Activated T-helper 1 cell treated with anti-CD3 and anti-CD28 coated beads, Interleukin-12 subunit alpha, Interleukin-12 subunit beta, Interleukin-2, Interleukin-4 antibody, amounts not matched to agents 30 ng/mL and 10 ng/mL and 1 ng/mL, durations not matched to agents 14 hours and 24 hours and 36 hours (primary cell): Measurements from ENCODE around the gene C2CD4B. TPM values are rescaled to one million over a fixed set of nuclear protein-coding genes. Genes with fewer than 3 reads are reported as not detected.

Experiments used
- DNase-seq: peaks from one replicate; pipeline ENCODE4 v3.0.0; 2021; ENCODE audit warnings: low spot score
- H3K27ac Mint-ChIP-seq: one replicate; pipeline ENCODE4 v1.8.0; 2021; ENCODE audit warnings: mild to moderate bottlenecking, mixed read lengths
- H3K27me3 Mint-ChIP-seq: one replicate; pipeline ENCODE4 v1.8.0; 2022; ENCODE audit warnings: mild to moderate bottlenecking, moderate library complexity, mixed read lengths; ENCODE audit not compliant: insufficient read depth
- H3K36me3 Mint-ChIP-seq: one replicate; pipeline ENCODE4 v1.8.0; 2021; ENCODE audit warnings: low read depth, mixed read lengths
- H3K4me1 Mint-ChIP-seq: one replicate; pipeline ENCODE4 v1.8.0; 2021; ENCODE audit warnings: low read depth, mixed read lengths
- H3K4me3 Mint-ChIP-seq: one replicate; pipeline ENCODE4 v1.8.0; 2021; ENCODE audit warnings: mild to moderate bottlenecking, moderate library complexity, mixed read lengths
- H3K9me3 Mint-ChIP-seq: one replicate; pipeline ENCODE4 v1.8.0; 2021; ENCODE audit warnings: mixed read lengths
- intact Hi-C: fragments of 100-400 bp; cut with micrococcal nuclease; formaldehyde crosslinking; loops from one replicate; pipeline ENCODE4 v1.15.1; 2024
- total RNA-seq: library from RNA; stranded (reverse); gene quantifications from 2 replicates; pipeline ENCODE4 v1.2.3, GENCODE V29; 2022

Gene C2CD4B
- 0.78 and 0.83 TPM in 2 replicates for total RNA-seq

GRCh38 chr15:62165104-62165792 lies at the start of gene C2CD4B:
Gene C2CD4B, minus strand, starts transcription at chr15:62165285. Its CDS starts 301 bp downstream, at chr15:62164984.
- Mint-ChIP-seq H3K4me3 (peak within 1 kb of the TSS; percentile 83), H3K36me3 (no peaks in the 10 kb centered on the region), H3K4me1 (no peaks in the 10 kb centered on the region), H3K27ac (peak within 1 kb of the TSS; percentile 32), H3K9me3 (no peaks in the 10 kb centered on the region), H3K27me3 (peaks cover 74% of the 10 kb centered on the region)
- intact Hi-C loops = no loop called here
- DNase-seq = no peak

DNA sequence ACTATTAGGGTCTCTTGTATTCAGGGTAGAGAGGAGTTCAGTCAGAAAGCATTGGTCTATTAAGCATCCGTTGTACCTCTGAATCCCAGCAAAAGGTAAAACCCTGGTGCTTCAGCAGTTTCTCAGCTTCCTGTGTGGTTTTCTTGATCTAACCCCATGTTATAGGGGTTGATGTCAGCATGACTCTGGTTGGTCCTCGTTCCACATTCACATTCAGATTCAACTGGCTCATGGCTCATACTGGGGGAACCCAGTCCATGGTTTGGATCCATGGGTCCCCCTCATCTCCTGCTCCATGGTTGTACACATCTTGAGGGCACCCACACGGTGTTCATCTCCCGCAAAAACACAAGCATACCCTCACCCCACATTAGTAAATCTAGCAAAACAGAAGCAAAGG lies 47.7 kb upstream of the C2CD4B start:
- no peak overlapping the region for H3K27ac Mint-ChIP-seq
- H3K4me1 Mint-ChIP-seq = peaks cover 11% of the 10 kb centered on the region
- peaks cover 12% of the 10 kb centered on the region for H3K9me3 Mint-ChIP-seq
- H3K4me3 Mint-ChIP-seq = no peak overlapping the region
- intact Hi-C loops = no loop called here
- DNase-seq = peak; percentile 11
- no peaks in the 10 kb centered on the region for H3K36me3 Mint-ChIP-seq
- no peaks in the 10 kb centered on the region for H3K27me3 Mint-ChIP-seq

GRCh38 chr15:62211348-62211747 lies 46.3 kb upstream of the C2CD4B start:
- Mint-ChIP-seq H3K4me1 (peaks cover 11% of the 10 kb centered on the region), H3K4me3 (no peak overlapping the region), H3K36me3 (no peaks in the 10 kb centered on the region), H3K27me3 (no peaks in the 10 kb centered on the region), H3K27ac (no peak overlapping the region), H3K9me3 (peaks cover 10% of the 10 kb centered on the region)
- no peak for DNase-seq
- intact Hi-C loops = no loop called here

DNA sequence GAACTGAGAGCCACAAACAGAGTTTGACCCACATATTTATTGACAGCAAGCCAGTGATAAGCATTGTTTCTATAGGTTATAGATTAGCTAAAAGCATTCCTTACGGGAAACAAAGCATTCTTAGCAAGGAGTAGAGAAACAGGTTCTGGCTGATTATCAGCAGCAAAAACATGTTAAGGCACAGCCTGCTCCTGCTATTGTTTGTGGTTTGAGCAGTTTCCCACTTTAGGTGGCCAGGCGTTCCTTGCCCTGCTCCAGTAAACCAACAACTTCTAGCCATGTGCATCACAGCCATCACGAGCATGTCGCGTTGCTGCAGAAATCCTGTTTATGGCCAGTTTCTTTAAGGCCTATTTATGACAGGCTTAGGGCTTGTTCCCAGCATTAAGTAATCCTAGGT lies 44.7 kb upstream of the C2CD4B start:
- intact Hi-C loops = no loop called here
- no peak for DNase-seq
- no peaks in the 10 kb centered on the region for H3K36me3 Mint-ChIP-seq
- H3K4me3 Mint-ChIP-seq = no peak overlapping the region
- peaks cover 3% of the 10 kb centered on the region for H3K27me3 Mint-ChIP-seq
- H3K4me1 Mint-ChIP-seq = peaks cover 11% of the 10 kb centered on the region
- peaks cover 8% of the 10 kb centered on the region for H3K9me3 Mint-ChIP-seq
- H3K27ac Mint-ChIP-seq = no peak overlapping the region

GRCh38 chr15:62209322-62209721 lies 44.2 kb upstream of the C2CD4B start:
- Mint-ChIP-seq H3K4me1 (peaks cover 11% of the 10 kb centered on the region), H3K9me3 (peaks cover 8% of the 10 kb centered on the region), H3K4me3 (no peak overlapping the region), H3K36me3 (no peaks in the 10 kb centered on the region), H3K27me3 (peaks cover 3% of the 10 kb centered on the region), H3K27ac (no peak overlapping the region)
- intact Hi-C loops = no loop called here
- DNase-seq = no peak

GRCh38 chr15:62208884-62209283 lies 43.8 kb upstream of the C2CD4B start:
- intact Hi-C loops = no loop called here
- Mint-ChIP-seq H3K27ac (no peak overlapping the region), H3K4me3 (no peak overlapping the region), H3K36me3 (no peaks in the 10 kb centered on the region), H3K4me1 (peaks cover 11% of the 10 kb centered on the region), H3K9me3 (peaks cover 8% of the 10 kb centered on the region), H3K27me3 (peaks cover 3% of the 10 kb centered on the region)
- DNase-seq = no peak

GRCh38 chr15:62208367-62208766 lies 43.3 kb upstream of the C2CD4B start:
- no peak for DNase-seq
- peaks cover 8% of the 10 kb centered on the region for H3K9me3 Mint-ChIP-seq
- H3K27ac Mint-ChIP-seq = no peak overlapping the region
- H3K27me3 Mint-ChIP-seq = peaks cover 3% of the 10 kb centered on the region
- H3K36me3 Mint-ChIP-seq = no peaks in the 10 kb centered on the region
- H3K4me3 Mint-ChIP-seq = no peak overlapping the region
- intact Hi-C loops = no loop called here
- peaks cover 11% of the 10 kb centered on the region for H3K4me1 Mint-ChIP-seq

DNA sequence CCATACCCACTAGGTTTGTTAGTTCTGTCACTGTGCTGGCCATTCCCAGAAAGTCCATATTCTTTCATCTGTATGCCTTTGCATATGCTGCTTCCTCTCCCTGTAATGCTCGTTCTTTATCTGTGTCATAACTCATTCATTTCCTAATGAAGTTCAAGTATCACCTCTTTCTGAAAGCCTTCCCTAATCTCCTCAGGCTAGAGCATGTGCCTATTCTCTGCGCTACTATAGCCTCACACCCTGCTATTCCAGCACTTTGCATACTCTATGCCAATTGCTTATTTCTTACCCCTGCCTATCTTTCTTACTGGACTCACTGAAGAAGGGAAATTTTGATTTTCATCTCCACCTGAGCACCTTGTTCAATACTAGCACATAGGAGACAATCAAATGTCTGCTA lies 25.6 kb upstream of the C2CD4B start:
- DNase-seq = no peak
- no peaks in the 10 kb centered on the region for H3K36me3 Mint-ChIP-seq

DNA sequence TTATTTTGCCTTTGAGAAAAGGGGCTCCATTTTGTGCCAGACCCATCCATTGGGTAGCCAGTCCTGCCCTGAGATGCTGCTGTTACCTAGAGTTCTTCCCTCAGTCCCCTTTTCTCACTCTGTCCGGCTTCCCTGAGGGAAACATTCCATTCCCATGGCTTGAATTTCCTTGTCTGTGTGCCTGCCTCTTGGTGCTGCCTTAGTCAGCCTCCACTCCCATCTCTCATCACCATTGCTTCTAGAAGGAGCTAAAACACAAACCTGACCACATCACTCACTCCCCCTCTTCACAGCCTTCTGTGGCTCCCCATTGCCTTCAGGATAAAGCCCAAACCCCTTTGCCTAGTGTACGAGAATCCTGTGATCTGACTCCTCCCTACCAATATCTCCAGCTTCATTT lies 25.2 kb upstream of the C2CD4B start:
- H3K4me1 Mint-ChIP-seq = no peaks in the 10 kb centered on the region
- H3K9me3 Mint-ChIP-seq = no peaks in the 10 kb centered on the region
- H3K27ac Mint-ChIP-seq = no peak overlapping the region
- DNase-seq = no peak
- no peaks in the 10 kb centered on the region for H3K36me3 Mint-ChIP-seq
- no peak overlapping the region for H3K4me3 Mint-ChIP-seq
- peaks cover 17% of the 10 kb centered on the region for H3K27me3 Mint-ChIP-seq
- intact Hi-C loops = no loop called here

More for the DNA sequence above, 25.6 kb upstream of the C2CD4B start:
- no peak overlapping the region for H3K4me3 Mint-ChIP-seq
- no peak overlapping the region for H3K27ac Mint-ChIP-seq
- no peaks in the 10 kb centered on the region for H3K9me3 Mint-ChIP-seq
- H3K27me3 Mint-ChIP-seq = peaks cover 17% of the 10 kb centered on the region
- H3K4me1 Mint-ChIP-seq = no peaks in the 10 kb centered on the region
- intact Hi-C loops = no loop called here

GRCh38 chr15:62188744-62189143 lies 23.7 kb upstream of the C2CD4B start:
- Mint-ChIP-seq H3K9me3 (no peaks in the 10 kb centered on the region), H3K36me3 (no peaks in the 10 kb centered on the region), H3K4me1 (no peaks in the 10 kb centered on the region), H3K27me3 (peaks cover 15% of the 10 kb centered on the region), H3K4me3 (no peak overlapping the region), H3K27ac (no peak overlapping the region)
- intact Hi-C loops = no loop called here
- no peak for DNase-seq

DNA sequence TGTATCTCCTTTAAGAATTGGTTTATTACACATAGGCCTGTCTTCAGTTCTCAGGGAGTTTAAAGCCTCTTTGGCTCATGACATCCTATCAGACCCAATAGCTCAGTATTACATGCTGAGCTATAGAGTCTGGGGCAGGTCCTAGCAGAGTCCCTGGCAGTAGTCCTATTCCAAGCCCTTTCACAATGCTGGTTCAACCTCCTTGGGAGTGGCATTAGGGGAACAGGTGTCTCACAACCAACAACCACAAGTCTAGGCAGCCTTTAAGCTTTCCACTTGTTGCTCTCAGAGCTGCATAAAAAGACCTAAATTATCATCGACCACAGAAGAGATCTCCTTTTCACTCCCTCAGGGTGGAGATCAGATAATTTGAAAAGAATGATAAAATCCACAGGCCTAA lies 22.8 kb upstream of the C2CD4B start:
- Mint-ChIP-seq H3K36me3 (no peaks in the 10 kb centered on the region), H3K27ac (no peak overlapping the region), H3K4me1 (no peaks in the 10 kb centered on the region), H3K27me3 (peaks cover 7% of the 10 kb centered on the region), H3K4me3 (no peak overlapping the region), H3K9me3 (no peaks in the 10 kb centered on the region)
- no peak for DNase-seq
- intact Hi-C loops = no loop called here

DNA sequence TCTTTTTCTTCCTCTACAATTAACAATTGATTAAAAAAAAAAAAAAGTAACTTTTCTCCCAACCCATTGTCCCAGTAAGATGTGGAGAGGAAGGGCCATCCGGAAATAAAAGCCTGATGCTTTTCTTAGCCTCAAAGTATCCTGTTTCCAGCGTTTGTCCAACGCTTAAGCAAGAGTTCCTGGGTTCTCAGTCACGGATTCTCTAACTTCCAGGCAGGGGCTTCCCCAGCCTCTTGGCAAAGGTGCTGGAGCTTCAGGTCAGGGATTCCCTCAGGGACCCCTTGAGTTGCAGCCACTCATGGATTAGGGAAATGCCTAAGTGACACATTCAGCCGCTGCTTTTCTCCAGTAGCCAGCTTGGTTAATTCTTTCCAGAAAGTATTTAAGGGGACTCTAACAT lies 22.3 kb upstream of the C2CD4B start:
- intact Hi-C loops = no loop called here
- DNase-seq = no peak
- H3K4me3 Mint-ChIP-seq = no peak overlapping the region
- no peaks in the 10 kb centered on the region for H3K36me3 Mint-ChIP-seq
- H3K4me1 Mint-ChIP-seq = no peaks in the 10 kb centered on the region
- H3K9me3 Mint-ChIP-seq = no peaks in the 10 kb centered on the region
- H3K27me3 Mint-ChIP-seq = peaks cover 5% of the 10 kb centered on the region
- H3K27ac Mint-ChIP-seq = no peak overlapping the region

DNA sequence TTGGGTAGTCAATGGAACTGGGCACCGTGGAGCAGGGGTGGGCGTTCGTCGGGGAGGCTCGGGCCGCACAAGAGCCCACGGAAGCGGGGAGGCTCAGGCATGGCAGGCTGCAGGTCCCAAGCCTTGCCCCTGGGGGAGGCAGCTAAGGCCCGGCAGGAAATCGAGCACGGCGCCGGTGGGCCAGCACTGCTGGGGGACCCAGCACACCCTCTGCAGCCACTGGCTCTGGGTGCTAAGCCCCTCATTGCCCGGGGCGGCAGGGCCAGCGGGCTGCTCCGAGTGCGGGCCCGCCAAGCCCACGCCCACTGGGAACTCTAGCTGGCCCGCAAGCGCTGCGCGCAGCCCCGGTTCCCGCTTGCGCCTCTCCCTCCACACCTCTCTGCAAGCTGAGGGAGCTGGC lies 21.5 kb upstream of the C2CD4B start:
- peaks cover 2% of the 10 kb centered on the region for H3K27me3 Mint-ChIP-seq
- no peak overlapping the region for H3K4me3 Mint-ChIP-seq
- H3K36me3 Mint-ChIP-seq = no peaks in the 10 kb centered on the region
- H3K9me3 Mint-ChIP-seq = no peaks in the 10 kb centered on the region
- H3K4me1 Mint-ChIP-seq = no peaks in the 10 kb centered on the region
- no peak for DNase-seq
- no peak overlapping the region for H3K27ac Mint-ChIP-seq
- intact Hi-C loops = no loop called here

DNA sequence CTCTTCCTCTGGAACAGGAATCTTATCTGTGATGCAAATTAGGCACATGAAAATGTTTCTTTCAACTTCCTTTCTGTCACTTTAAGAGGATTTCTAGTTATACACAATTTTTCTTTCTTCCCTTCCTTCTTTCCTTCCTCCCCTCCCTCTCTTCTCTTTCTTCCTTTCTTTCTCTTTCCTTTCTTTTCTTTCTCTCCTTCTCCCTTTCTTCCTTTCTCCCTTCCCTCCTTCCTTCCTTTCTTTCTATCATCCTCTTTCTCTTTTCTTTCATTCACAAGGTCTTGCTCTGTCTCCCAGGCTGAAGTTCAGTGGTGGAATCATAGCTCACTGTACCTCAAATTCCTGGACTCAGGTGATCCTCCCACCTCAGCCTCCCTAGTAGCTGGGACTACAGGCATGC lies 18.0 kb upstream of the C2CD4B start:
- DNase-seq = no peak
- Mint-ChIP-seq H3K4me3 (no peak overlapping the region), H3K9me3 (no peaks in the 10 kb centered on the region), H3K4me1 (no peaks in the 10 kb centered on the region), H3K36me3 (no peaks in the 10 kb centered on the region), H3K27me3 (no peaks in the 10 kb centered on the region), H3K27ac (no peak overlapping the region)
- intact Hi-C loops = no loop called here
